Epidermal melanocyte (primary cell): Measurements from ENCODE around the gene AOC1.

Experiments
- DNase-seq: peaks from one replicate; pipeline ENCODE4 v3.0.0; 2011; ENCODE audit warnings: low spot score; ENCODE audit not compliant: insufficient read length

The AOC1 gene

GRCh38 chr7:150835019-150835418 is 17.3 kb upstream of the AOC1 start:
- no peak for DNase-seq

DNA sequence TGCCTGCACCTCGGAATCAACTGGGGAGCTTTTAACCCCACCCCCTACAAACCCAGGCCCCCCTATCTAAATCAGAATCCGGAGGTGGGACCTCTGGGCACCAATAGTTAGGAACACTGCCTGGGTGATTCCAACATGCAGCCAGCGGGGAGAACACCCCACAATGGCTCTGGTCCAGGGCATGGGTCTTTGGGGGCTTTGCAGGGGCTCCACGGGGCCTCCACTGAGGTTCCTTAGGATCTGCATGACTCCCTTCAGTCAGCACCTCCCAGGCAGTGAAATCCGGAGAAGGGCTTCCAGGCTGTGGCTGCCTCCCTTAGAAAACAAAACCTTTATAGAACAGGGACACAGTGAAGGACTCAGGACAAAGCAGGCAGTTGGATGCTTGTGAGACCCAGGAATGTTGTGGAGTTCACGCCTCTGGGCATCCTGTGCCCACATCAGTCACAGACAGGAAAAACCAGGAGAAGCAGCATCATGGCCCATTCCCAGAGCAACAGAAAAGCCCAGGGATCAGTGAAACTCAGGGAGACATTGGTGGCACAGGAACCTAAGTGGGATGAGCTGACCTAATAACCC is 16.5 kb upstream of the AOC1 start:
- no peak for DNase-seq

- DNase-seq: no peak
Measured at GRCh38 chr7:150838965-150839650, 13.2 kb upstream of the AOC1 start.

- DNase-seq: no peak
Measured at GRCh38 chr7:150842018-150842417, 10.3 kb upstream of the AOC1 start.

DNA sequence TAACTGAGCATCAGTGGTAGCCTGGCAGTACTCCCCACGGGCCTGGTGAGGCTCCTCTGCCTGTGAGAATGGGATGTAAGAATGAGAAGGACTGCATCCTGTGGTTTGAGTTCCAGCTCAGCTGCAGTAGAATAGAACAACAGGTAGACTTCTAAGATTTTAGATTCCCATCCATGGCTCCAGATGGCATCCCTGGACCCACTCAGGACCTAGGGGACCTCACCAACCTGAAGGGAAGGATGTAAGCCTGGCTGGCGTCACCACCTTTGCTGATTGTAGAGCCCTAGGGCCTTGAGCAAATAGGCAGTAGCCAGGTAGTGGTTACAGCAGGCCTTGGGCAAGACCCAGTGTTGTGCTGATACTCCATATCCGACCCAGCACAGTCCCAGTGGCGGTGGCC is 9.6 kb upstream of the AOC1 start:
- no peak for DNase-seq

DNA sequence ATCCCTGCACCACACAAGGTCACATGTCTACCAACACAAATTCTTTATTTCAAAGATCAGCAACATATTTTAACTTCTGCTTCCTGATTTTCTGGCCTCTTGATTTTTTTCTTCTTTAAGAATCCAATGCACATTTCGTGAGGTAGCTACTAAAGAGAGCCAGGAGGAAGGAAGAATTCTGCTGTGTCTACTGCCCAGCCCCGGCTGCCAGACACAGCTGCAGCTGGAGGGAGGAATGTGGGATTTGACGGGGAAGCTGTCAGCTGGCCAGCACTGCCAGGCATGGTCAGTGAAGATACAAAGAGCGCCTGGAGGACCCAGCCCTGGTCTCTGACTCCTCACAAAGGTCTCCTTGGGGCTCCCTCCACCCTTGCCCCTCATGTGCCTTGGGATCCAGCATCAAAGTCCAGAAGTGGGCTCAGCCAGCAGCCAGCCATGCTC is 6.9 kb upstream of the AOC1 start:
- no peak for DNase-seq

DNA sequence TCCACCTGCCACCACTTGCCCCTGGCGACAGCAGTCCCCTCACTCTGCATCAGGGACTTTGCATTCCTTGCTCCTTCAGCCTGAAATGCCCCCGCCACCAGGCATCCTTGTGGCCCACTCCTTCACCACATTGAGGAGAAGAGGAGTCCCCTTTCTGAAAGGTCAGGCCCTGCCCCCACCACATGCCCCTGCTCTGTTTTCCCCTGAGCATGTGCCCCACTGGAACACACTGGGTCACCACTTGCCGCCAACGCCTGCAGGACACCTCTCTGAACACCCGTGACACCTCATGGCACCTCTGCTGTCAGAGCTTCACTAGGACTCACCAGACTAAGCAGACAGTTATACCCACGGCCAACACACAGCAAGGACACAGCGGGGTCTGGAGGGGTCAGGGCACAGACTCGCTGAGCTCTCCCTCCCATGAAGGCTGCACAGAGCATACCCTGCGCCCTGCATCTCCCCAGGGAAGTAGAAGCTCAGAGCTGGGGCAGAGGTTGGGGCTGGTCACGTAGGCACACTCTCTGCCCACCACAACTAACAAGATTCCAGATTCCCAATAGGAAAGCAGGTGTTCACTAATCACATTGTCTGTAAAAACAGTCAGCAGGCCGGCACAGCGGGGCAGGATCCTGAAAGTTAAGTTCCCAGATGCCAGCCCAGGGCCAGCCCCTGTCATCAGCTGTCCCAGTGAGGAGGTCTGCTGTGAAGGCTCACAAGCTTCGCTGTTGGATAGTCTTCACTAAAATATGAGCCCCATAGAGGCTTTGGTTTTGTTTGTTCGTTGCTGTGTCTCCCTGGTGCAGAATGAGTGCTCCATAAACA is 5.8 kb upstream of the AOC1 start:
- no peak for DNase-seq

- no peak for DNase-seq
Measured at GRCh38 chr7:150847536-150847935, 4.8 kb upstream of the AOC1 start.

- DNase-seq: no peak
Measured at GRCh38 chr7:150848111-150848510, 4.2 kb upstream of the AOC1 start.

DNA sequence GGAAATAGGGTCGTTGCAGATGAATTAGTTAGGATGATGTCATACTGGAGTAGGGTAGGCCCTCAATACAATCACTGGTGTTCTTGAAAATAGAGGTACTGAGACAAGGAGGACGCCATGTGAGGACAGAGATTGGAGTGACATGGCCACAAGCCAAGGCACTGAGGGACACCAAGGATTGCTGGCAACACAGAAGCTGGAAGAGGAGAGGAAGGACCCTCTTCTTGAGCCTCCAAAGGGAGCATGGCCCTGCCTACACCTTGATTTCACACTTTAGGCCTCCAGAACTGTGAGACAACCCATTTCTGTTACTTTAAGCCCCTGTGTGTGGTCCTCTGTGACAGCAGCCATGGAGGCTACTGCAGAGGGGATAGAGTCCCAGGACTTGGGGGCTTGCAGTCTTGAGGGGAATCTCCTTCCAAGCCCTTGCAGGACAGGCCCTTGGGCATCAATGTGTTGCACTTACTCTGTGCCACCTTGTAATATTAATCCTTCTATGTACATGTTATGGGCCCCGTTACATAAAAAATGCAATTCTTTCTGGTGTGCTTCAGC is 3.7 kb upstream of the AOC1 start:
- no peak for DNase-seq

- no peak for DNase-seq
Measured at GRCh38 chr7:150849204-150849775, 3.0 kb upstream of the AOC1 start.

DNA sequence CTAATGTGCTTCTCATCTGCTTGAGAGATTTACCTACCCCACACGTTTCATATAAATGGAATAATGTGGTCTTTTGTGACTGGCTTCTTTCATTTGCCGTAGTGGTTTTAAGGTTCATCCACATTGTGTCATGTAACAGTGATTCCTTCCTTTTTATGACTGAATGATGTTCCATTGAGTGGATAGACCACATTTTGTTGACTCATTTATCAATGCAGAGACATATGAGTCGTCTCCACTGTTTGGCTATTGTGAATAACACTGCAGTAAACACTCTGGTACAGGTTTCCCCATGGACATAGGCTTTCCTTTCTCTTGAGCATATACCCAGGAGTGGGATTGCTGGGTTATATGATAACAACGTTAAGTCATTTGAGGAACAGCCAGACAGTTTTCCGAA is 2.0 kb upstream of the AOC1 start:
- no peak for DNase-seq

DNA sequence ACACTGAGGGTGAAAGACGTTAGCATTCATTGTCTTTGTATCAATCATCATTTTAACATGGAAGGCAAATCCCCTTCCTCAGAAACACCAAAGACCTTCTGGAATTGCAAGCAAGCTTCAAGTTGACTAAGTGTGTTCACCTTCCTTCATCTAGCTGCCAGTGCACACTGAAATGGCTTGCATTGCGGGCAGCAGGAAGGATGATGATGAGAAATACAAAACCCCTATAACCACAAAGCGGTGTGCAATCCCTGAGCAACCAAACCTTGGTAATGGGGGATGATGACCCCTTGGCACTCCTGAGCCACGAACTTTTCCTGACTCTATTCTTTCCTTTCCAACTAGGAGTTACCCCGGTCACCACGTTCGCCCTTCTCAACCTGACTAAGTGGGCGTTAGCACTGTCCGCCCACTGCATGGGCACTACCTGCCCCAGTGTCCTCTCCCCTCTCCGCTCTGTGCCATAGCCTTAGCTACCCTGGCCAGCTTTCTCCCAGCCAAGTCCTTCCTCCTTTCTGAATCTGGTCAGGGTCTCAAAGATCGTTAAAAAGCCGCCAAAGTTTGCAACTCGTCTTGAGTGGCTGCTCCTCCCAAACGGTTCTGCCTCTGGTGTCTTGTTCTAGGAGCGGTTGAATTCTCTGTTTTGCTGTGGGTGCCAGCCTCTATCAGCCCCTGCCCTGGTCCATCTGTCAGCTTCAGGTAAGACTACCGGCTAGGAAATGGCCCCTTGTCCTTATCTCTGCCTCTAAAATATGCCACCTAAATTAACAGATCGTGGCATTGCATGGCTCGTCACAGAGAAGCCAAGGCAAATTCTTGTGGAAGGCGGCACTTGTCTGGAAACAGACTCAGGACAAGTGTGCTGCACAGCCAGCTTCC is 586 bp upstream of the AOC1 start:
- DNase-seq: no peak

GRCh38 chr7:150854066-150855000 is 2.0 kb downstream of the AOC1 start:
- no peak for DNase-seq

DNA sequence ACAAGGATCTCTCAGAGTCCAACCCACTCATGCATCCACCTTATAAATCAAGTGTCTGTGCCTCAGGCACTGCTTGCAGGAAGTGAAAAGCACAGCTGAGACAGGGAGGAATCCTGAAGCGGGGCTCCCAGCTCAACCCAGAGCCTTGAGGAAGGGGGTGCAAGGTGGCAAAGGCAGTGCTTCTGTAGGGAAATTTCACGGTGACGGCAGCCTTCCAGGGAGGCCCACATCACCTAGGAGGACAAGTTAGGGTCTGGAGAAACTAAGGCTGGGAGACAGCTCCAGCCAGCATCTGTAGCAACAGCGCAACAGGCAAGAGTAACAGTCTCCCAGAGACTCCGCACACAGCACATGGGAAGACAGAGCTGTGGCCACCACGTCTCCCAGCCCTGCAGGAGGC is 2.7 kb downstream of the AOC1 start:
- no peak for DNase-seq

DNA sequence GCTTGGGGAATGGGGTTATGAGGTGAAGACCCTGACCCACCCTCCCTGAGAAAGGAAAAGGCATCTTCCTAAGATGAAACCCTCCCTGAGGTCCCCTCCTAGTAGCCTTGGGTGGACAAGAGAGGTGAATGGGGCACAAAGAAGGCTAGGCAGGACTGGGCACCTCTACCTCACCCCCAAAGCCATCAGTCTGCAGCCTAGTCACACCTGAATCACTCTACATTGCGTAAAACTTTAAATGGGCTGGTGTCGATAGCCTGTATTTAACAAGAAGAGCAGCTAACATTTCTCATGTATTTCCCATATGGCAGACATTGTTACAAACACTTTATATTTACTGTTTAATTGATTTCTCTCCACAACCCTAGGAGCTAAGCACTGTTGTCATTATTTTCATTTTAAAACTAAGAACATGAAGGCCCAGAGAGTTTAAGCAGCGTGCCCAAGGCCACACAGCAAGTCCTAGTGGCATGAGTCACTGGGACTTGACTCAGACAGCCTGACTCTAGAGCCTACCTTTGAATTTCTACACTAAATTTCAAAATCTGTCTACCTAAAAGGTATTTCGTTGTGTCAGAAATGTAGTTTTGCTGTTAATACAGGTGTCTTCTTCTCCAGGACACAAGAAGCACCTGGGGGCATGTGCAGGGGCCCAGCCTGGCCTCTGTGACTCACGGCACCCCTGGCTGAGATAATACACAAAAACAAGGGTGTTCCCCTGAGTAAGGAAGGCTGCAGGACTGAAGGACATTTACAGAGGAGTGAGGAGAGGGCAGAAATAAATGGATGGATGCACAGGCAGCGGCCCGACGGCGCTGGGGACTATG is 3.4 kb downstream of the AOC1 start:
- DNase-seq: no peak

DNA sequence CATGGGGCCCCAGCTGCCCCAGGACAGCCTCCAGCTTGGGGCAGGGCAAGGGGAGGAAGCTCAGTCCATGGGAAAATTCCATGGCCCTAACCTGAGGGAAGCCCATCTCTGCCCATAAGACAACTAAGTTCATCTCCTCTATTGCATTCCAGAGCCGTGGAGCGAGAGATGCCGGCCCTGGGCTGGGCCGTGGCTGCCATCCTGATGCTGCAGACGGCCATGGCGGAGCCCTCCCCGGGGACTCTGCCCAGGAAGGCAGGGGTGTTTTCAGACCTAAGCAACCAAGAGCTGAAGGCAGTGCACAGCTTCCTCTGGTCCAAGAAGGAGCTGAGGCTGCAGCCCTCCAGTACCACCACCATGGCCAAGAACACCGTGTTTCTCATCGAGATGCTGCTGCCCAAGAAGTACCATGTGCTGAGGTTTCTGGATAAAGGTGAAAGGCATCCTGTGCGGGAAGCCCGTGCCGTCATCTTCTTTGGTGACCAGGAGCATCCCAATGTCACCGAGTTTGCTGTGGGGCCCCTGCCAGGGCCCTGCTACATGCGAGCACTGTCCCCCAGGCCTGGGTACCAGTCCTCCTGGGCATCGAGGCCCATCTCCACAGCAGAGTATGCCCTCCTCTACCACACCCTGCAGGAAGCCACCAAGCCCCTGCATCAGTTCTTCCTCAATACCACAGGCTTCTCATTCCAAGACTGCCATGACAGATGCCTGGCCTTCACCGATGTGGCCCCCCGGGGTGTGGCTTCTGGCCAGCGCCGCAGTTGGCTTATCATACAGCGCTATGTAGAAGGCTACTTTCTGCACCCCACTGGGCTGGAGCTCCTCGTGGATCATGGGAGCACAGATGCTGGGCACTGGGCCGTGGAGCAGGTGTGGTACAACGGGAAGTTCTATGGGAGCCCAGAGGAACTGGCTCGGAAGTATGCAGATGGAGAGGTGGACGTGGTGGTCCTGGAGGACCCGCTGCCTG is 4.3 kb downstream of the AOC1 start:
- no peak for DNase-seq
